Measurements from ENCODE around the gene AMFR. TPM values are rescaled to one million over a fixed set of nuclear protein-coding genes. Genes with fewer than 3 reads are reported as not detected.

AMFR gene
- total and polyA plus RNA-seq, 2 of the 8 experiments (the other 6 are each of a cell fraction or from before 2014, with no cell fraction given), result 18.6 to 21.7 TPM

DNA sequence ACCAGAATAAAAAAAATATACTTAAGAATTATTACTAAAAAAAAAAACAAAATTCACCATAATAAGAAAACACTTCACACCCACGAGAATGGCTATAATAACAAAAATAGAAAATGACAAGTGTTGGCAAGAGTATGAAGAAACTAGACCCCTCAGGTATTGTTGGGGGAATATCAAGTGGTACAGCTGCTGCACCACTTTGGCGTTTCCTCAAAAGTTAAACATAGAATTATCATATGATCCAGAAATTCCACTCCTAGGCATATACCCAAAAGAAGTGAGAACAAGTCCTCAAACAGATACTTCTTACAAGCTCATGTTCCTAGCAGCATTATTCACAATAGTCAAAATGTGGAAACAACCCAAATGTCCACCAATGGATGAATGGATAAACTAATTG lies 26.3 kb downstream of the AMFR start (continued):
- TF ChIP-seq, protein P1, sequence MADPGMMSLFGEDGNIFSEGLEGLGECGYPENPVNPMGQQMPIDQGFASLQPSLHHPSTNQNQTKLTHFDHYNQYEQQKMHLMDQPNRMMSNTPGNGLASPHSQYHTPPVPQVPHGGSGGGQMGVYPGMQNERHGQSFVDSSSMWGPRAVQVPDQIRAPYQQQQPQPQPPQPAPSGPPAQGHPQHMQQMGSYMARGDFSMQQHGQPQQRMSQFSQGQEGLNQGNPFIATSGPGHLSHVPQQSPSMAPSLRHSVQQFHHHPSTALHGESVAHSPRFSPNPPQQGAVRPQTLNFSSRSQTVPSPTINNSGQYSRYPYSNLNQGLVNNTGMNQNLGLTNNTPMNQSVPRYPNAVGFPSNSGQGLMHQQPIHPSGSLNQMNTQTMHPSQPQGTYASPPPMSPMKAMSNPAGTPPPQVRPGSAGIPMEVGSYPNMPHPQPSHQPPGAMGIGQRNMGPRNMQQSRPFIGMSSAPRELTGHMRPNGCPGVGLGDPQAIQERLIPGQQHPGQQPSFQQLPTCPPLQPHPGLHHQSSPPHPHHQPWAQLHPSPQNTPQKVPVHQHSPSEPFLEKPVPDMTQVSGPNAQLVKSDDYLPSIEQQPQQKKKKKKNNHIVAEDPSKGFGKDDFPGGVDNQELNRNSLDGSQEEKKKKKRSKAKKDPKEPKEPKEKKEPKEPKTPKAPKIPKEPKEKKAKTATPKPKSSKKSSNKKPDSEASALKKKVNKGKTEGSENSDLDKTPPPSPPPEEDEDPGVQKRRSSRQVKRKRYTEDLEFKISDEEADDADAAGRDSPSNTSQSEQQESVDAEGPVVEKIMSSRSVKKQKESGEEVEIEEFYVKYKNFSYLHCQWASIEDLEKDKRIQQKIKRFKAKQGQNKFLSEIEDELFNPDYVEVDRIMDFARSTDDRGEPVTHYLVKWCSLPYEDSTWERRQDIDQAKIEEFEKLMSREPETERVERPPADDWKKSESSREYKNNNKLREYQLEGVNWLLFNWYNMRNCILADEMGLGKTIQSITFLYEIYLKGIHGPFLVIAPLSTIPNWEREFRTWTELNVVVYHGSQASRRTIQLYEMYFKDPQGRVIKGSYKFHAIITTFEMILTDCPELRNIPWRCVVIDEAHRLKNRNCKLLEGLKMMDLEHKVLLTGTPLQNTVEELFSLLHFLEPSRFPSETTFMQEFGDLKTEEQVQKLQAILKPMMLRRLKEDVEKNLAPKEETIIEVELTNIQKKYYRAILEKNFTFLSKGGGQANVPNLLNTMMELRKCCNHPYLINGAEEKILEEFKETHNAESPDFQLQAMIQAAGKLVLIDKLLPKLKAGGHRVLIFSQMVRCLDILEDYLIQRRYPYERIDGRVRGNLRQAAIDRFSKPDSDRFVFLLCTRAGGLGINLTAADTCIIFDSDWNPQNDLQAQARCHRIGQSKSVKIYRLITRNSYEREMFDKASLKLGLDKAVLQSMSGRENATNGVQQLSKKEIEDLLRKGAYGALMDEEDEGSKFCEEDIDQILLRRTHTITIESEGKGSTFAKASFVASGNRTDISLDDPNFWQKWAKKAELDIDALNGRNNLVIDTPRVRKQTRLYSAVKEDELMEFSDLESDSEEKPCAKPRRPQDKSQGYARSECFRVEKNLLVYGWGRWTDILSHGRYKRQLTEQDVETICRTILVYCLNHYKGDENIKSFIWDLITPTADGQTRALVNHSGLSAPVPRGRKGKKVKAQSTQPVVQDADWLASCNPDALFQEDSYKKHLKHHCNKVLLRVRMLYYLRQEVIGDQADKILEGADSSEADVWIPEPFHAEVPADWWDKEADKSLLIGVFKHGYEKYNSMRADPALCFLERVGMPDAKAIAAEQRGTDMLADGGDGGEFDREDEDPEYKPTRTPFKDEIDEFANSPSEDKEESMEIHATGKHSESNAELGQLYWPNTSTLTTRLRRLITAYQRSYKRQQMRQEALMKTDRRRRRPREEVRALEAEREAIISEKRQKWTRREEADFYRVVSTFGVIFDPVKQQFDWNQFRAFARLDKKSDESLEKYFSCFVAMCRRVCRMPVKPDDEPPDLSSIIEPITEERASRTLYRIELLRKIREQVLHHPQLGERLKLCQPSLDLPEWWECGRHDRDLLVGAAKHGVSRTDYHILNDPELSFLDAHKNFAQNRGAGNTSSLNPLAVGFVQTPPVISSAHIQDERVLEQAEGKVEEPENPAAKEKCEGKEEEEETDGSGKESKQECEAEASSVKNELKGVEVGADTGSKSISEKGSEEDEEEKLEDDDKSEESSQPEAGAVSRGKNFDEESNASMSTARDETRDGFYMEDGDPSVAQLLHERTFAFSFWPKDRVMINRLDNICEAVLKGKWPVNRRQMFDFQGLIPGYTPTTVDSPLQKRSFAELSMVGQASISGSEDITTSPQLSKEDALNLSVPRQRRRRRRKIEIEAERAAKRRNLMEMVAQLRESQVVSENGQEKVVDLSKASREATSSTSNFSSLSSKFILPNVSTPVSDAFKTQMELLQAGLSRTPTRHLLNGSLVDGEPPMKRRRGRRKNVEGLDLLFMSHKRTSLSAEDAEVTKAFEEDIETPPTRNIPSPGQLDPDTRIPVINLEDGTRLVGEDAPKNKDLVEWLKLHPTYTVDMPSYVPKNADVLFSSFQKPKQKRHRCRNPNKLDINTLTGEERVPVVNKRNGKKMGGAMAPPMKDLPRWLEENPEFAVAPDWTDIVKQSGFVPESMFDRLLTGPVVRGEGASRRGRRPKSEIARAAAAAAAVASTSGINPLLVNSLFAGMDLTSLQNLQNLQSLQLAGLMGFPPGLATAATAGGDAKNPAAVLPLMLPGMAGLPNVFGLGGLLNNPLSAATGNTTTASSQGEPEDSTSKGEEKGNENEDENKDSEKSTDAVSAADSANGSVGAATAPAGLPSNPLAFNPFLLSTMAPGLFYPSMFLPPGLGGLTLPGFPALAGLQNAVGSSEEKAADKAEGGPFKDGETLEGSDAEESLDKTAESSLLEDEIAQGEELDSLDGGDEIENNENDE (IDR thresholded peaks at IDR 0.05; ENCODE audit: insufficient replicate concordance, low read length), result no peak
- TF ChIP-seq NANOG (IDR thresholded peaks at IDR 0.05; ENCODE audit: insufficient read depth, low read depth, low read length, poor library complexity, severe bottlenecking), result no peak
- TF ChIP-seq HDAC2 (IDR thresholded peaks at IDR 0.05; ENCODE audit: borderline replicate concordance in 1 of 2, low read depth in 2 of 2, low read length in 2 of 2), result no peak
- TF ChIP-seq, protein P2, sequence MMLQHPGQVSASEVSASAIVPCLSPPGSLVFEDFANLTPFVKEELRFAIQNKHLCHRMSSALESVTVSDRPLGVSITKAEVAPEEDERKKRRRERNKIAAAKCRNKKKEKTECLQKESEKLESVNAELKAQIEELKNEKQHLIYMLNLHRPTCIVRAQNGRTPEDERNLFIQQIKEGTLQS (IDR thresholded peaks at IDR 0.05; ENCODE audit: insufficient read depth, low read depth, low read length), result no peak
- TF ChIP-seq, protein P3, sequence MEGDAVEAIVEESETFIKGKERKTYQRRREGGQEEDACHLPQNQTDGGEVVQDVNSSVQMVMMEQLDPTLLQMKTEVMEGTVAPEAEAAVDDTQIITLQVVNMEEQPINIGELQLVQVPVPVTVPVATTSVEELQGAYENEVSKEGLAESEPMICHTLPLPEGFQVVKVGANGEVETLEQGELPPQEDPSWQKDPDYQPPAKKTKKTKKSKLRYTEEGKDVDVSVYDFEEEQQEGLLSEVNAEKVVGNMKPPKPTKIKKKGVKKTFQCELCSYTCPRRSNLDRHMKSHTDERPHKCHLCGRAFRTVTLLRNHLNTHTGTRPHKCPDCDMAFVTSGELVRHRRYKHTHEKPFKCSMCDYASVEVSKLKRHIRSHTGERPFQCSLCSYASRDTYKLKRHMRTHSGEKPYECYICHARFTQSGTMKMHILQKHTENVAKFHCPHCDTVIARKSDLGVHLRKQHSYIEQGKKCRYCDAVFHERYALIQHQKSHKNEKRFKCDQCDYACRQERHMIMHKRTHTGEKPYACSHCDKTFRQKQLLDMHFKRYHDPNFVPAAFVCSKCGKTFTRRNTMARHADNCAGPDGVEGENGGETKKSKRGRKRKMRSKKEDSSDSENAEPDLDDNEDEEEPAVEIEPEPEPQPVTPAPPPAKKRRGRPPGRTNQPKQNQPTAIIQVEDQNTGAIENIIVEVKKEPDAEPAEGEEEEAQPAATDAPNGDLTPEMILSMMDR (IDR thresholded peaks at IDR 0.05; ENCODE audit: control extremely low read depth in 1 of 3, insufficient read depth in 1 of 3, low read depth in 1 of 3, low read length in 3 of 3), result no peak
- no peak for TF ChIP-seq TCF12 (IDR thresholded peaks at IDR 0.05; ENCODE audit: low read depth, low read length)
- no peak for TF ChIP-seq GTF2F1 (IDR thresholded peaks at IDR 0.05; ENCODE audit: borderline replicate concordance, low read depth, low read length)
- no peak for TF ChIP-seq CBX8 (IDR thresholded peaks at IDR 0.05; ENCODE audit: borderline replicate concordance, low read depth, low read length)
